ELF-1 (cell line): ENCODE data around the gene PRSS33.

Source experiments
- DNase-seq: peaks from one replicate; pipeline ENCODE4 v3.0.0-alpha.2; 2016; ENCODE audit warnings: low read depth, low spot score

The PRSS33 gene

DNA sequence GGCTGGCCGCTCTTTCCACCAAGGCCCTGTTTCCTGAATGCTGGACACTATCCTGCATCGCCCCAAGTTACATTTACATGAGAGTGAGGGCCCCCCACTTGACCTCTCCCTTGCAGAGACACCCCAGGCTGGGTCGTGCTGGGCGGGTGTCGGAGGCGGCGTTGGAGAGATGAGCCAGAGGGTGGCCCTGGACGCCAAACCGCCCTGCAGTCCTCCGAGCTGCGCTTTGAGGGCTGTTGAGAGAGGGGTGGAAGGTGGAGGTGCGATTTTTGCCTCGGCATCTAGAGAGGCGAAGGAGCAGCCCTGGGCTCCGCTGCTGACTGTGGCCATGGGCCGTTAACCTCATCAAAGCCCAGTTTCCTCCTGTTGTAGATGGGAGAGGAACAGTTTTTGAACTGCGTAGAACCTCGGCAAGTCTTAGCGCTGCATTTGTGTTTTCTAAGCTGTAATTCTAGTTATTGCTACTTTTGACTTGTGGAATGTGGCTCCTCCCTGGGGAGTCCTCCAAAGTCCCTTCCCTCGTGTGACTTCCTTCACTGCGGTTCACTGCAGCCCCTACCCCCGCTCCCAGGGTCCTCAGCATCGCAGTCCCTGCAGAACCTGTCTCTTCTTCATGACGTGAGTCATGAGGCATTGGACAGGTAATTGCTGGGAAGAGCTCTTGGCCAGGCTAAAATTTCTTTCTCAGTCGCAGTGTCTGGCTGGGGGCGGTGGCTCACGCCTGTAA lies 9.3 kb downstream of the PRSS33 start:
- DNase-seq = peak; percentile 61

DNA sequence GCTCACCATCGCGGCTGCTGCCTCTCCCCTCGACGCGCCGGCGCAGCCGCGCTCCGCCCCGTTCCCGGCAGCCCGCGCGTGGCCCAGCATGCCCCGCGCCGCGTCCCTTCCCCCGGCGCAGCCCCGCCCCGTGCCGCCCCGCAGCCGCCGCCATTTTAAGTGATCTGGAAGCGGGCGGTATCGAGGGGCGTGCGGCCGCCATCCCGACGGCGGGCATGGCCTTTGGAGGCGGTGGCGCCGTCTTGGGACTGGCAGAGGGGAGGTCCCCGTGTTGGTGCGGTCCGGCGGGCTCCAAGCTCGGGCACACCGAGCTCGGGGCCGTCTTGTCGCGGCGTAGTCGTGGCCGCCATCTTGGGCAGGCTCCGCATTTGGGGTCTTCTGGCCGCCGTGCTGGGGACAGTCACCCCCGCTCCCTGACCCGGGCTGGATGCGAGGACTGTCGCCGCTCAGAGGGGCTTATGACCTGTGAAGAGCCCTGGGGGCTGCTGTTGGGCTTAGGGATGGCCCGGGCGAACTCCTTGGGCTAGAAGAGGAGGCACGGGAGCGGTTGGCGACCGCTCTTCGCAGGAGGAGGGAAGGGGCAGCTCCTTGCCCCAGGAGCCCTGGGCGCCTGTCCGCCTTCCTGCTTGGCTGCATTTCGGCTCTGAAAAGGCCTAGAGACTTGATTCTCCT lies 10.0 kb downstream of the PRSS33 start, which contains the start of gene ELOB:
Gene ELOB, minus strand, starts transcription at position 50 of the 672 bp plus-strand sequence. Its CDS starts 41 bp downstream, at position 9.
- peak; percentile 74 for DNase-seq

DNA sequence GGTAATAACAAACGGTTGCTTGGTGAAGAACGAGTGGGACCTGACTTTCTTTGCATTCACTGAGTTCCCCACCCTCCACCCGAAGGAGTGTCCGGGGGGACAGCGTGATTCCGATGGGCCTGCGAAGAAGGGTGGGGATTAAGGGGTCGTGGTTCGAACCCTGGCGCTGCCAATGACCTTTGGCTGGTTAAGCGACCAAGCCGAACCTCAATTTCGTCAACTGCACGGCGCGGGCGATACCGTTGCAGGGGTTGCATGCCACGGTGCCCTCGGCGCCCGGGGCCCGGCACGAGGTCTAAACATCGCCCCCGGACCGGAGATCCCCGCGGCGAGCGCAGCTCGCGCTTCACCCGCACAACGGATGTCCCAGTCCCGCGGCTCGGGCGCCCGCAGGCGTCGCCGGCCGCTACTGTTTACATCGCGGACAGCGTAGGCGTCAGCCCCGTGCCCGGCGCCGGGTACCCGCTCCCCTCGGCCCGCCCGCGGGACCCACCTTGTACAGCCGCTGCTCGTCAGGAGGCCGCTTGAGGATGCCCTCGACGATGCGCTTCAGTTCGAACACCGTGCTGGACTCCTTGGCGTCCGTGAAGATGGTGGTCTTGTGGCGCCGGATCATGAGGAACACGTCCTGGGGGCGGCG lies 10.7 kb downstream of the PRSS33 start:
- DNase-seq = no peak

DNA sequence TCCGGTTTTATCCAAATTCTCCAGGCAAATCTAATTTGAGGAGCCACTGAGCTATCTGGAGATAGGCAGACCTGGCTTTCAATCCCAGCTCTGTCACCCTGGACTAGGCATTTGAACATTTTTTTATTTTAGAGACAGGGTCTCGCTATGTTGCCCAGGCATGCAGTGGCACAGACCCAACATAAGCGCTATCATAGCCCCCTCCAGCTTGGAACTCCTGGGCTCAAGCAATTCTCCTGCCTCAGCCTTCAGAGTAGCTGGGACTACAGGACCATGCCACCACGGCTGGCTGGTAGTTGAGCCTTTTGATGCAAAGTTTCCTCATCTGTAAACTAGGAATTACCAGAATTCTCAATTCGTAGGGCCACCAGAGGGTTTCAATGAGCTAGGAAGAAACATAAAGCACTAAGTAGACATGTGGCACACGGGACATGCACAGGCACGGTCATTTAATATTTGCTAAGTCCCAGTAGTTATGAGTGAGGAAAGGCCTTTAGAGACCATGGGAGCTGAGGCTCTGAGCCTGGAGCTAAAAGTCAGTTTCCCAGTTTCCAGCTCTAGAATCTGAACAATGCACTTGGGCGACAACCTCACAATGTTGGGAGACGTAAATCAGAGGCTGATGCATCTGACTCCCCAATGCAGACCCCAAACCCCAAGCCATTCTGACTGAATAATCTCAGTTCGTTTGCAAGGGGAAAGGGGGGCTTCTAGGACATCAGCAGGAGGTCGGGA lies 11.4 kb downstream of the PRSS33 start:
- no peak for DNase-seq

DNA sequence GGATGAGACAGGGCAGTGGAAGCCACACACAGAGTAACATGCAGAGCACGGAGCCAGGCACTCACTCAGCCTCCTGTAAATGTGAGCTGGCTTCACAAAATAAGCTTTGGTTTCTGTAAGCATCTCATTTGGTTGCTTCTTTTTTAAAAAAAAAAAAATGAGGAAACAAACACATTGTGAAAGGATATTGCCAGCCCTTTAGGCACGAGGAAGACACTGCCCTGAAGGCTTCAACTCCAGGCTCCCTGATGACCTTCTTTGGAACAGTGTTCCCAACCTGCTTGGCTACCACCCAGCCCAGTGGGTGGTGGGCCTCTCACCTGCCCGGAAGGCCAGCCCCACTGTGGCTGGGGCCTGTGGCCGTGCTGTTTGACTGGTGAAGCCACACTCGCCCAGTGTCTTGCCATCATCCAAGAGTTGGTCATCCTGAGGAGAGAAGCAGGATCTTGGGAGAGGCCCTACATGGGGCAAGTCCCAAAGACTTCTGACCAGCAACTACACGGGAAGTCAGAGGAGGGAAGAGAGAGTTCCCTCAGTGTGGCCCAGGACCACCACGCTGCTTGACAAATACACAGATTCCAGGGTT lies 12.1 kb downstream of the PRSS33 start:
- DNase-seq = no peak

DNA sequence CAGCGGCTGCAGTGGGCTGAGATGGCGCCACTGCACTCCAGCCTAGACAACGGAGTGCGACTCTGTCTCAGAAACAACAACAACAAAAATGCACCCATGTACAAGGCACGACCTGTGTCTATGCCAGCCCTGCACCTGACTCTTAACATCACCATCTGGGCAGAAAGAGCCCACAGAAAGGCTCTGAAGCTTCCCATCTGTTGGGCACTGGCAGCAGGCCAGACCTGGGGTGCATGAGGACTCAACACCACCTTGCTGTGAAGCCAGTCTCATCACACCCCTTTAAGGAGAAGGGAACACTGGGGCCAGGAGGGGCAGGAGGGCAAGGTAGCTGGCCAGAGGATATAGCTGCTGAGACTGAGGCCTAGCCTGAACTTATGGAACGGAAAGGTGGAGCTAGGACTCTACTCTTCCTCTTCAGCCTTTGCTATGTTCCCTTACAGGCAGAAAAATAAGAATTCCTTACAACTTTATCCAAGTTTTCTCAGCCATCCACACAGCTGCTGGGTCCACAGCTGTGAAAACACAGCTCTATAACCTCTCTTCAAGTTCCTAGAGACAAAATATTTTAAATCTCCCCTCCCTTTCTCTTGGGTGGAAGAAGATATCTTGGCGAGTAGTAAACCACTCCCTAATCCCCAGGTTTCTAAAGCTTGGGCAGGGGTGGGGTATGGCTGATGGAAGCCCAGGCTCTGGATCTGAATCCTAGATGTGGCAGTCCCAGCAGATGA lies 13.0 kb downstream of the PRSS33 start:
- DNase-seq = no peak

DNA sequence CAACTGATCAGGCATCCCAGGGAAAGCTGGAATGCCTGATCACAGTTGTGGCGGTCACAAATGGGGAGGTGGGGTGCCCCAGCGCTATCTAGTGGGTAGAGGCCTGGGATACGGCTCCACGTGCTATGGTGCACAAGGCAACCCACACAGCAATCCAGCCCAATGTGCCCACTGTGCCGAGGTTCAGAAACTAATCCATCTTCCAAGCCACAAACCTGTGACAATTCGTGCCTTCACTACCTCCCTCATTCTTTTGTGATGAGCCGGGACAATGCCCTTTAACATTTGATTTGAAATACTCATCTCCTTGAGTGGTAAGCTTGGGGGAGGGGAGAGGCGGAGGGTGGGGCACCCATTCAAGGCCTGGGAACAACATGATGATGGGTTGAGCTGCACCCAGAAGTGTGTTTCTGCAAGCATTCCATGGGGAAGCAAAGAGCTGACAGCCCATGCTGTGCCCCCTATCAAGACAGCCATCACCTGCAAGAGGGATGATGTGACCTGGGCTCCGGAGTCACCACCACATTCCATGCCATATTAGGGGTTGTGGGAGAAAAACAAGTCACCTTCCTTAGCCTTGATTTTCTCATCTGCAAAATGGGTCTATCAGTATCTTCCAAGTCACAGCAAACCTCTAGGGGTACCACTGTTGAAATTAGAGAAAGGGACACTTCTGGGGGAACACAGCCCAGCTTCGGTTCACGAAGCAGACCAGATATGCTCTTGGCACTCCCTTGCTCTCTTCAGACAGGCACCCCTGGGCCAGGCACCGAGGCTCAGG lies 14.0 kb downstream of the PRSS33 start:
- DNase-seq = no peak

DNA sequence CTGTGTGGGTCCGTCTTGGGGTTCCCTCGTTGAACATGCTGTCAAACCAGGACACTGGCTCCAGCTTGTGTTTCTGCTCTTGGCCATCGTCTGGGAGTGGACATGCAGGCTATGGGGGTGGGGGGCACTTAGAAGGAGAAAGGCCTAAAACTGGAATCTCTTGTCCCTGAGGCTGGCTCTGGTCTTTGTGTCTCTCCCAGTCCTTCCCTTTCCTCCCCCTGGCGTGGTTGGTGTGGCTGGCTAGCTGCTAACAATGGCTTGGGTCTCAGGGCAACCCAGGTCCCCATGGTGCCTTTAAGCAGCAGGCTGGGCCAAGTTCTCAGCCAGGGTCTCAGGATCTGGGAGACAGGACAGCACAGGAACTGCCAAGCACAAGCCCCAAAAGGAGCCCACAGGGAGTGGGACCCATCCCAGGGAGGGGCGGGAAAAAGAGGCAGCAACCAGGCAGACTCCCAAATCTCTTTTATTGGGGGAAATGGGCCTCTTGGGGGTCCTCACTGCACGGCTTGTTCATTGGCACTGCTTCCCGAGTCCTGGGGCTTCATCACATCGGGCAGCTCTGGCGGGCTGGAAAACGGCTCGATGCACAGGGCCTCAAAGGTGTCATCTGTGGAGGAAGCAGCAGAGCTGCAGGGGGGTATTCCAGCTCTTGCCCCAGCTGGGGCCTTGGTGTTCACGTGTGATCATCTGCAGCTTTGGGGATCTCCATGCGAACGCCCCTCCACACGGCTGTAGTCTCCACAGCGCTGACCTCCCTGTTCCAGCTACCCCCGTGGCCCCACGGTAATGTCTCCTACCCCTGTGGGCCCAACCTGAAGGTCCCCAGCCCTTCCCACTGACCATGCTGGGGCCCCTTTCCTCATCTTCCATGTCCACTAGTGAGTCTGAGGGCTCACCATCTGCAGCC lies 15.6 kb downstream of the PRSS33 start:
- no peak for DNase-seq

DNA sequence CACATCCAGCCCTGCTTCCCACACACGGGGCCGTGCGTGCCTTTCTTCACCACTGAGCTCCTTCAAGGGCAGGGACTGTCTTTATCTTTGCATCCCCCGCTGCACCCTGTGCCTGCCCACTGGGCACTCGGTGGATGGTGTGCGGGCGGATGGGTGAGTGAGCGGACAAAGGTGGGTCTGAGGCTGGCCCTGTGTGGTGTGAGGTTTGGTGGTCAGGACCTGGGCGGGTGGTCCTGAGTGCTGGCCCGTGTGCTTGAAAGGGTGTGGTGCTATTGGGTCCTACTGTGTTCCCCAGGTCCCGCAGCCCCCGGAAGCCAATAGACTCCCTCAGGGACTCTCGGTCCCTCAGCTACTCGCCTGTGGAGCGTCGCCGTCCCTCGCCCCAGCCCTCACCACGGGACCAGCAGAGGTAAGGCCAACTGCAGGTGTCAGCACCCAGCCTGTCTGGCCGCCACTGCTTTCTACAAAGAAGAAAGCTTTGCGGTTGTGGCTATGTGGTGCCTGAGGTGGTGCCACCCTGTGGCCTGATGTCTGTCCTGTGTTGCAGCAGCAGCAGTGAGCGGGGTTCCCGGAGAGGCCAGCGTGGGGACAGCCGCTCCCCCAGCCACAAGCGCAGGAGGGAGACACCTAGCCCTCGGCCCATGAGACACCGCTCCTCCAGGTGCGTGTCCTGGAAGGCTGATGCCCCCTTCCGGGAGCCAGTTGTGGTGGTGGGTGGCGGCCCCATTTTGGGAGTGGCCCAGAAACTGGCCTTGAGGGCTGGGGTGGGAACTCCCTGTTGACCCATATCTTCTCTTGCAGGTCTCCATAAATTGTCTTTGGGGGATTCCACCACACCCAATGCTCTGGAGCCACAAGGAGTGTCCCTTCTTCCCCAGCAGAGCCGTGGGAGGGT lies 17.1 kb downstream of the PRSS33 start:
- no peak for DNase-seq

DNA sequence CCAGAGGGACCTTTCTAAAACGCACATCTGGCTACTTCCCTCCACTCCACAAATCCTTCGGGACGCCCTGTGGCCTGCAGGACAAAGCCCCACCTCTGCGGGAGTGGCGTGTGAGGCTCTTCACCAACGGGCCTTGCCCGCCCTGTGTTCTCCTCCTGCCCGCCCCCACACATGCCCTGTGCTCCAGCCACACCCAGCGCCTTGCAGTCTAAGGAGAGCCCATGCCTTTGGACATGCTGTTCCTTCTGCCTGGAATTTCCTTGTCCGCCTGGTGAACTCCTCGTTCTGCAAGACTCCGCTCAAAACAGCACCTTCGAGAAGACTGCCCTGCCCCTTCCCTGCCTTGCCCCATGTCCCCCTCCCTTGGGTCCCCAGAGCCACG lies 17.7 kb downstream of the PRSS33 start:
- DNase-seq = no peak

DNA sequence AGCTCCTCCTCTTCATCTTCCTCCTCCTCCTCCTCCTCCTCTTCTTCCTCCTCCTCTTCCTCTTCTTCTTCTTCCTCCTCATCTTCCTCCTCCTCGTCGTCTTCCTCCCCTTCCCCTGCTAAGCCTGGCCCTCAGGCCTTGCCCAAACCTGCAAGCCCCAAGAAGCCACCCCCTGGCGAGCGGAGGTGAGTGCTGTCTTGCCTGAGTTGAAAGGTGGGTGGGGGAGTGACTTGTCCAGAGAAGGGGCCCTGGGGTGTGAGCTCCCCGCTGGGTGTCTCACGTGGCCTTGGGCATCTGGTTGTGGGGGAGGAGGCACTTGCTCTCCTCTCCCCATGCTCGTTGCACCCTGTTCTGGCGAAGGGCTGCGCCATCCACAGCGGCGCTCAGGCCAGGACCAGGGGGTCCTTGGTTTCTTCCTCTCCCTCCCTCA lies 18.2 kb downstream of the PRSS33 start:
- DNase-seq = no peak

DNA sequence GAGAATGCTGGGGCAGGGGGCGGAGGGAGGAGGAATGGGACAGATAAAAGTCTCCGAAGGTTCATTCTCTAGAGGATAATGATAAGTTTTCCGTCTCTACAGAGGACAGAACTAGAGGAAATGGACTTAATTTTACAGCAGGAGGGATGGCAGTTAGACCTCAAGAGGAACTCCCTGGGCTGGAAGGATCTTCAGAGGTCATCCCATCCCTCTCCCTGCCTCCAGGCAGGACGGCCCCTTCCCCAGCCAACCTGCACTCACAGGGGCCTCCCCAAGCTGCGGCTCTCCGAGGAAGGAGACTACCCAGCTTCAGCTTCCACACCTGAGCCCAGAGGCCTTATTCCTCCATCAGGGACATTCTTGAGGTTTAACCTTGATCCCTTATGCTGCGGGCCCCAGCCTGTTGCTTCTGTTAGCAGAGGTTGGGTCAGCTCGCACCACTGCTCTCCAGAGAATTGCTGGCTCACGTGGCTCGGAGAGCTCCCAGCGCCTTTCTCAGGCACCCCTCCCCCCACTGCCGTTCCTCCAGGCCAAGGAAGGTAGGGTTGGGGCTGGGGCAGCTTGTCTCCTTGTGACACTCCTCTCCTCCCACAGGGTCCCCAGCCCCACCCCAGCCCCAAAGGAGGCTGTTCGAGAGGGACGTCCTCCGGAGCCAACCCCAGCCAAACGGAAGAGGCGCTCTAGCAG lies 18.8 kb downstream of the PRSS33 start:
- no peak for DNase-seq

DNA sequence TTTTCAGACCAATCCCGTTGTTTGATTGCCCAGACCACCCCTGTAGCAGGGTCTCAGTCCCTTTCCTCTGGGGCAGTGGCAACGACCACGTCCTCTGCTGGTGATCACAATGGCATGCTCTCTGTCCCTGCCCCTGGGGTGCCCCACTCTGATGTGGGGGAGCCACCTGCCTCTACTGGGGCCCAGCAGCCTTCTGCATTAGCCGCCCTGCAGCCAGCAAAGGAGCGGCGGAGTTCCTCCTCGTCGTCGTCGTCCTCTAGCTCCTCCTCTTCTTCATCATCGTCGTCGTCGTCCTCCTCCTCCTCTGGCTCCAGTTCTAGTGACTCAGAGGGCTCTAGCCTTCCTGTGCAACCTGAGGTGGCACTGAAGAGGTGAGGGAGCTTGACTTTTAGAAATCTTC lies 19.5 kb downstream of the PRSS33 start:
- no peak for DNase-seq

DNA sequence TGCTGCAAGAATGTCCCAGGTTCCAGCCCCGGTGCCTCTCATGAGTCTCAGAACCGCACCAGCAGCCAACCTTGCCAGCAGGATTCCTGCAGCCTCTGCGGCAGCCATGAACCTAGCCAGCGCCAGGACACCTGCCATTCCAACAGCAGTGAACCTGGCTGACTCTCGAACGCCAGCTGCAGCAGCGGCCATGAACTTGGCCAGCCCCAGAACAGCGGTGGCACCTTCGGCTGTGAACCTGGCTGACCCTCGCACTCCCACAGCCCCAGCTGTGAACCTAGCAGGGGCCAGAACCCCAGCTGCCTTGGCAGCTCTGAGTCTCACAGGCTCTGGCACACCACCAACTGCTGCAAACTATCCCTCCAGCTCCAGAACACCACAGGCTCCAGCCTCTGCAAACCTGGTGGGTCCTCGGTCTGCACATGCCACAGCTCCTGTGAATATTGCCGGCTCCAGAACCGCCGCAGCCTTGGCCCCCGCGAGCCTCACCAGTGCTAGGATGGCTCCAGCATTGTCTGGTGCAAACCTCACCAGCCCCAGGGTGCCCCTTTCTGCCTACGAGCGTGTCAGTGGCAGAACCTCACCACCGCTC lies 20.1 kb downstream of the PRSS33 start:
- DNase-seq = no peak

DNA sequence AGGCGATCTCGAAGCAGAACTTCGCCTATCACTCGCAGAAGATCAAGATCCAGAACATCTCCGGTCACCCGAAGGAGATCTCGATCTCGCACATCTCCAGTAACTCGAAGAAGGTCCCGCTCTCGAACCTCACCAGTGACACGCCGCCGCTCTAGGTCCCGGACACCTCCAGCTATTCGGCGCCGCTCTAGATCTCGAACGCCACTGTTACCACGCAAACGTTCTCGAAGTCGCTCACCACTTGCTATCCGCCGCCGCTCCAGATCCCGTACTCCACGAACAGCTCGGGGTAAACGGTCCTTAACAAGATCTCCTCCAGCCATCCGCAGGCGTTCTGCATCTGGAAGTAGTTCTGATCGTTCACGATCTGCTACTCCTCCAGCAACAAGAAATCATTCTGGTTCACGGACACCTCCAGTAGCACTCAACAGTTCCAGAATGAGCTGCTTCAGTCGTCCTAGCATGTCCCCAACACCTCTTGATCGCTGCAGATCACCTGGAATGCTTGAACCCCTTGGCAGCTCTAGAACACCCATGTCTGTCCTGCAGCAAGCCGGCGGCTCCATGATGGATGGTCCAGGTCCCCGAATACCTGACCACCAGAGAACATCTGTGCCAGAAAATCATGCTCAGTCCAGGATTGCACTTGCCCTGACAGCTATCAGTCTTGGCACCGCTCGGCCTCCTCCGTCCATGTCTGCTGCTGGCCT lies 20.8 kb downstream of the PRSS33 start:
- DNase-seq = no peak
